GM13977 (cell line): Measurements from ENCODE around the gene NCAN.

ENCODE experiments used
- DNase-seq: peaks from one replicate; pipeline ENCODE4 v3.0.0; 2012; ENCODE audit warnings: low spot score
- CTCF ChIP-seq: IDR thresholded peaks from 2 replicates; pipeline ENCODE4 v1.5.1; 2012; ENCODE audit warnings: mild to moderate bottlenecking, control low read depth; ENCODE audit not compliant: insufficient read depth; ENCODE audit errors: extremely low read depth, missing control alignments
- in situ Hi-C: fragments of 300-500 bp; cut with MboI; formaldehyde crosslinking; loops from one replicate; pipeline ENCODE4 v1.12.0; 2022; ENCODE audit warnings: low sequenced_read_pairs, low pct_unique_long_range_greater_than_20kb, mixed read lengths, inconsistent platforms; ENCODE audit not compliant: unreplicated experiment

NCAN gene

GRCh38 chr19:19229701-19230100 lies 17.9 kb downstream of the NCAN start:
- DNase-seq: no peak
- in situ Hi-C loops: no loop called here

GRCh38 chr19:19230999-19231398 lies 19.2 kb downstream of the NCAN start:
- in situ Hi-C loops: no loop called here
- TF ChIP-seq CTCF: no peak
- no peak for DNase-seq

More at GRCh38 chr19:19229701-19230100, 17.9 kb downstream of the NCAN start:
- no peak for TF ChIP-seq CTCF

- no peak for DNase-seq
- in situ Hi-C loops: no loop called here
- TF ChIP-seq CTCF: no peak
Measured at GRCh38 chr19:19232261-19232721, 20.5 kb downstream of the NCAN start.

- TF ChIP-seq CTCF: no peak
- no peak for DNase-seq
- in situ Hi-C loops: no loop called here
Measured at GRCh38 chr19:19234220-19234816, 22.6 kb downstream of the NCAN start.

GRCh38 chr19:19236173-19236572 lies 24.4 kb downstream of the NCAN start:
- in situ Hi-C loops: no loop called here
- DNase-seq: no peak
- TF ChIP-seq CTCF: no peak

- no peak for TF ChIP-seq CTCF
- no peak for DNase-seq
- in situ Hi-C loops: no loop called here
Measured at GRCh38 chr19:19238126-19238894, 26.6 kb downstream of the NCAN start.
